GM20000 (cell line): ENCODE measurements around the gene BPHL.

Experiments
- DNase-seq: peaks from one replicate; pipeline ENCODE4 v3.0.0; 2012; ENCODE audit warnings: low spot score
- TF ChIP-seq, protein P1 (sequence below): IDR thresholded peaks from 2 replicates; pipeline ENCODE4 v1.5.1; 2012; ENCODE audit warnings: mild to moderate bottlenecking, control low read depth; ENCODE audit errors: extremely low read depth, missing control alignments

BPHL gene

DNA sequence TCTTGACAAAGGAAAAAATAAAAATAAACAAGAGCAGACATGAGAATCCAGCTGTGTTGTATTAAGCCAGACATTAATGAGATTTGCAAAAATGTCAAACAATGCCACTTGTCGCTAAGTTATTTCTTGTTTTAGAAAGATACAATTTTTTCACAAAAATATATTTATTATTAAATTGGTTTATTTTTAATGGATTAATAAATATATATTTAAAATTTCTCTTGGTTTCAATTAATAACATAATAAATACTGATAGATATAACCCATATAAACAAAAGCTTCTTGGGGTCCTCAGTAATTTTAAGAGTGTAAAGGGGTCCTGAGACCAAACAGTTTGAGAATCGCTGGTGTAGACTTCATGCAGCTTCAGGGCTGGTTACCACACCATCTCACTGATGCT lies 82.9 kb downstream of the BPHL start:
- DNase-seq, result no peak
- TF ChIP-seq, protein P1, sequence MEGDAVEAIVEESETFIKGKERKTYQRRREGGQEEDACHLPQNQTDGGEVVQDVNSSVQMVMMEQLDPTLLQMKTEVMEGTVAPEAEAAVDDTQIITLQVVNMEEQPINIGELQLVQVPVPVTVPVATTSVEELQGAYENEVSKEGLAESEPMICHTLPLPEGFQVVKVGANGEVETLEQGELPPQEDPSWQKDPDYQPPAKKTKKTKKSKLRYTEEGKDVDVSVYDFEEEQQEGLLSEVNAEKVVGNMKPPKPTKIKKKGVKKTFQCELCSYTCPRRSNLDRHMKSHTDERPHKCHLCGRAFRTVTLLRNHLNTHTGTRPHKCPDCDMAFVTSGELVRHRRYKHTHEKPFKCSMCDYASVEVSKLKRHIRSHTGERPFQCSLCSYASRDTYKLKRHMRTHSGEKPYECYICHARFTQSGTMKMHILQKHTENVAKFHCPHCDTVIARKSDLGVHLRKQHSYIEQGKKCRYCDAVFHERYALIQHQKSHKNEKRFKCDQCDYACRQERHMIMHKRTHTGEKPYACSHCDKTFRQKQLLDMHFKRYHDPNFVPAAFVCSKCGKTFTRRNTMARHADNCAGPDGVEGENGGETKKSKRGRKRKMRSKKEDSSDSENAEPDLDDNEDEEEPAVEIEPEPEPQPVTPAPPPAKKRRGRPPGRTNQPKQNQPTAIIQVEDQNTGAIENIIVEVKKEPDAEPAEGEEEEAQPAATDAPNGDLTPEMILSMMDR, result no peak
